K562 (cell line): ENCODE data around the gene MALAT1. TPM values are rescaled to one million over a fixed set of nuclear protein-coding genes. Genes with fewer than 3 reads are reported as not detected.

Experiments used
- GTF2A2 ChIP-seq: IDR thresholded peaks from 2 replicates; pipeline ENCODE4 v1.6.1; 2016; ENCODE audit warnings: mild to moderate bottlenecking, missing genetic modification characterization, missing compliant biosample characterization
- JUN ChIP-seq, 2 experiments: sonication (generic) in 1 of 2; formaldehyde crosslinking in 1 of 2; IDR thresholded peaks; 2 replicates each; pipeline versions ENCODE4 v1.6.1 to v1.8.0; 2012 to 2022; ENCODE audit warnings: borderline replicate concordance in 2 of 2, mild to moderate bottlenecking in 2 of 2, improper control_type of control experiment in 1 of 2, low read depth in 1 of 2, low read length in 1 of 2, missing genetic modification reagents in 1 of 2
- PTTG1 ChIP-seq: fragments of 450-650 bp; IDR thresholded peaks from 2 replicates; pipeline ENCODE4 v1.6.1; 2016; ENCODE audit warnings: low read depth, mild to moderate bottlenecking, missing genetic modification characterization, missing compliant biosample characterization
- RBM25 ChIP-seq: fragments of 200-400 bp; formaldehyde crosslinking; IDR thresholded peaks from 2 replicates; pipeline ENCODE4 v1.6.1; 2018; ENCODE audit warnings: low read length, low read depth, moderate library complexity; ENCODE audit not compliant: severe bottlenecking
- SAFB ChIP-seq: fragments of 200-400 bp; formaldehyde crosslinking; IDR thresholded peaks from 2 replicates; pipeline ENCODE4 v1.6.1; 2017; ENCODE audit warnings: low read depth, low read length, borderline replicate concordance
- SRSF1 ChIP-seq: fragments of 200-400 bp; formaldehyde crosslinking; IDR thresholded peaks from 2 replicates; pipeline ENCODE4 v1.6.1; 2017; ENCODE audit warnings: mild to moderate bottlenecking, low read depth, low read length, moderate library complexity
- ZNF146 ChIP-seq: IDR thresholded peaks from one replicate; pipeline ENCODE4 v1.6.1; 2018; ENCODE audit warnings: missing compliant biosample characterization; ENCODE audit not compliant: unreplicated experiment
- ZNF445 ChIP-seq: fragments of 250-450 bp; sonication (Bioruptor Pico); IDR thresholded peaks from 2 replicates; pipeline ENCODE4 v1.4.0; 2020; ENCODE audit warnings: low read depth, mild to moderate bottlenecking, moderate library complexity
- polyA plus RNA-seq, 8 experiments: library from polyadenylated mRNA; depleted of rRNA in 4 of 8; stranded (reverse) in 5 of 8; unstranded in 3 of 8; fragments of >200 nt; fragmentation: Nextera tagmentation in 2 of 8; fragmentation: Illumina TruSeq in 1 of 8; extraction: Ambion mirVana in 2 of 8; extraction: Trizol in 1 of 8; gene quantifications; 2 replicates each; pipeline versions ENCODE4 v1.2.1 to v1.2.3, GENCODE V29; 2011 to 2014; ENCODE audit warnings: inconsistent platforms in 1 of 8, missing spikeins in 1 of 8
- total RNA-seq, 7 experiments: library from RNA; depleted of rRNA in 6 of 7; stranded (reverse); fragments of >200 nt in 6 of 7; fragmentation: Illumina TruSeq in 2 of 7; extraction: Trizol in 2 of 7; gene quantifications; 2 replicates each; pipeline versions ENCODE4 v1.2.1 to v1.2.3, GENCODE V29; 2011 to 2021; ENCODE audit warnings: low replicate concordance in 1 of 7
- TF ChIP-seq, protein P1 (sequence below), 2 experiments: fragments of 450-650 bp in 1 of 2; sonication (generic) in 1 of 2; formaldehyde crosslinking in 1 of 2; IDR thresholded peaks; 2 replicates each; pipeline versions ENCODE4 v1.7.1 to v1.9.0; 2016 to 2022; ENCODE audit warnings: inconsistent platforms in 1 of 2, mild to moderate bottlenecking in 1 of 2, missing genetic modification reagents in 1 of 2
- TF ChIP-seq, protein P2 (sequence below), 2 experiments: fragments of 250-450 bp in 1 of 2; fragments of 450-650 bp in 1 of 2; sonication (Bioruptor Pico) in 1 of 2; IDR thresholded peaks; 2 replicates each; pipeline versions ENCODE4 v1.6.1 to v1.8.0; 2016 to 2021; ENCODE audit warnings: mild to moderate bottlenecking in 2 of 2, moderate library complexity in 2 of 2, missing compliant biosample characterization in 1 of 2, missing genetic modification characterization in 1 of 2
- TF ChIP-seq, protein P3 (sequence below): fragments of 250-450 bp; sonication (Bioruptor Pico); IDR thresholded peaks from 2 replicates; pipeline ENCODE4 v1.8.0; 2021; ENCODE audit warnings: moderate library complexity, mild to moderate bottlenecking, inconsistent platforms
- TF ChIP-seq, protein P4 (sequence below): sonication (generic); formaldehyde crosslinking; IDR thresholded peaks from 2 replicates; pipeline ENCODE4 v1.8.0; 2023; ENCODE audit warnings: mild to moderate bottlenecking, missing genetic modification reagents

The MALAT1 gene
- total and polyA plus RNA-seq, 9 of the 15 experiments (the other 6 are each of a cell fraction or from before 2014, with no cell fraction given): 363 to 8,715 (median 2,351) TPM

DNA sequence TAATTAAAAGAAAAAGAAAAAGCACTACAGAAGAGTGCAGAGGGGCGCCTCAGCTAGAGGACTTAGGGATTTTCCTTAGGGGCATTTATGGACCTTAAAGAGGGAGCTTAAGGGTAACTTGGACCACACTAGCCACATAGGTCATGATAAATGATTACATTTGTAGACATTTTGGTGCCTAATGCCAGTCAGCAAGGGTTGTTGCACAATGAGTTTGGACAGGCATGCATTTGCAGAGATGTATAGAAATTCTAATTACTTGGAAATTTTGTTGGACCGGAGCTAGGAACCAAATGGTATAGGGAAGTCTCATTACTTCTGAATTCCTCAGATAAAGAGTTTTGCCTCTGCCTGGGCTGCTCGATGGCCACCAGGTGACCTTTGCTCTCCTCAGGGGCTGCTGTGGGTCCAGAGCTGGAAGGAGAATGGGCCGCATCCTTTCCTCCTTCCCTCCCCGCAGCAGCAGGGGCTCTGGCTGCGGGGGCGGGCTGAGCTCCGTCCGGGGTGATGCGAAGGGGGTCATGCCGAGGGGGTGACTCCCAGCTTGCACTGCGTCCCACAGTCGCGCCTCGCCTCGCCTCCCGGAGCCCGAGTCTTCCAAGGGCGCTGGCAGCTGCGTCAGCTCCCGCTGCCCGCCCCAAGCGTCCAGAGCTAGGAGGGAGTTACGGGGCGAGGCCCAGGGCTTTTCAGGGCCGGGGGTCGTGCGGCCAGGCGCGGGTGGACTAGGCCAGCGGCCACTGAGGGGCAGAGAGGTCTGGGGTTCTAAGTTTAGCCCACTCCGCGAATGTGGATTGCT lies 20.3 kb upstream of the MALAT1 start (continued):
- TF ChIP-seq, protein P1, sequence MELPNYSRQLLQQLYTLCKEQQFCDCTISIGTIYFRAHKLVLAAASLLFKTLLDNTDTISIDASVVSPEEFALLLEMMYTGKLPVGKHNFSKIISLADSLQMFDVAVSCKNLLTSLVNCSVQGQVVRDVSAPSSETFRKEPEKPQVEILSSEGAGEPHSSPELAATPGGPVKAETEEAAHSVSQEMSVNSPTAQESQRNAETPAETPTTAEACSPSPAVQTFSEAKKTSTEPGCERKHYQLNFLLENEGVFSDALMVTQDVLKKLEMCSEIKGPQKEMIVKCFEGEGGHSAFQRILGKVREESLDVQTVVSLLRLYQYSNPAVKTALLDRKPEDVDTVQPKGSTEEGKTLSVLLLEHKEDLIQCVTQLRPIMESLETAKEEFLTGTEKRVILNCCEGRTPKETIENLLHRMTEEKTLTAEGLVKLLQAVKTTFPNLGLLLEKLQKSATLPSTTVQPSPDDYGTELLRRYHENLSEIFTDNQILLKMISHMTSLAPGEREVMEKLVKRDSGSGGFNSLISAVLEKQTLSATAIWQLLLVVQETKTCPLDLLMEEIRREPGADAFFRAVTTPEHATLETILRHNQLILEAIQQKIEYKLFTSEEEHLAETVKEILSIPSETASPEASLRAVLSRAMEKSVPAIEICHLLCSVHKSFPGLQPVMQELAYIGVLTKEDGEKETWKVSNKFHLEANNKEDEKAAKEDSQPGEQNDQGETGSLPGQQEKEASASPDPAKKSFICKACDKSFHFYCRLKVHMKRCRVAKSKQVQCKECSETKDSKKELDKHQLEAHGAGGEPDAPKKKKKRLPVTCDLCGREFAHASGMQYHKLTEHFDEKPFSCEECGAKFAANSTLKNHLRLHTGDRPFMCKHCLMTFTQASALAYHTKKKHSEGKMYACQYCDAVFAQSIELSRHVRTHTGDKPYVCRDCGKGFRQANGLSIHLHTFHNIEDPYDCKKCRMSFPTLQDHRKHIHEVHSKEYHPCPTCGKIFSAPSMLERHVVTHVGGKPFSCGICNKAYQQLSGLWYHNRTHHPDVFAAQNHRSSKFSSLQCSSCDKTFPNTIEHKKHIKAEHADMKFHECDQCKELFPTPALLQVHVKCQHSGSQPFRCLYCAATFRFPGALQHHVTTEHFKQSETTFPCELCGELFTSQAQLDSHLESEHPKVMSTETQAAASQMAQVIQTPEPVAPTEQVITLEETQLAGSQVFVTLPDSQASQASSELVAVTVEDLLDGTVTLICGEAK (IDR thresholded peaks at IDR 0.05): no peak
- TF ChIP-seq, protein P1 (CRISPR knock-in tag; IDR thresholded peaks at IDR 0.05): no peak
- no peak for TF ChIP-seq SAFB
- TF ChIP-seq PTTG1 (tag): no peak
- TF ChIP-seq, protein P2, sequence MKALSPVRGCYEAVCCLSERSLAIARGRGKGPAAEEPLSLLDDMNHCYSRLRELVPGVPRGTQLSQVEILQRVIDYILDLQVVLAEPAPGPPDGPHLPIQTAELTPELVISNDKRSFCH (CRISPR knock-in tag; IDR thresholded peaks at IDR 0.05): no peak
- TF ChIP-seq, protein P2 (tag; IDR thresholded peaks at IDR 0.05): no peak
- no peak for TF ChIP-seq ZNF146 (CRISPR knock-in tag)
- no peak for TF ChIP-seq ZNF445
- TF ChIP-seq RBM25: no peak
- no peak; the same call in 1 of the 2 replicates for TF ChIP-seq GTF2A2
- no peak for TF ChIP-seq JUN (IDR thresholded peaks at IDR 0.05; ENCODE audit: borderline replicate concordance, low read depth, low read length)
- no peak for TF ChIP-seq JUN (CRISPR knock-in tag; IDR thresholded peaks at IDR 0.05; ENCODE audit: borderline replicate concordance)
- TF ChIP-seq, protein P3, sequence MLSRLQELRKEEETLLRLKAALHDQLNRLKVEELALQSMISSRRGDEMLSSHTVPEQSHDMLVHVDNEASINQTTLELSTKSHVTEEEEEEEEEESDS: no peak
- TF ChIP-seq SRSF1: no peak
- TF ChIP-seq, protein P4, sequence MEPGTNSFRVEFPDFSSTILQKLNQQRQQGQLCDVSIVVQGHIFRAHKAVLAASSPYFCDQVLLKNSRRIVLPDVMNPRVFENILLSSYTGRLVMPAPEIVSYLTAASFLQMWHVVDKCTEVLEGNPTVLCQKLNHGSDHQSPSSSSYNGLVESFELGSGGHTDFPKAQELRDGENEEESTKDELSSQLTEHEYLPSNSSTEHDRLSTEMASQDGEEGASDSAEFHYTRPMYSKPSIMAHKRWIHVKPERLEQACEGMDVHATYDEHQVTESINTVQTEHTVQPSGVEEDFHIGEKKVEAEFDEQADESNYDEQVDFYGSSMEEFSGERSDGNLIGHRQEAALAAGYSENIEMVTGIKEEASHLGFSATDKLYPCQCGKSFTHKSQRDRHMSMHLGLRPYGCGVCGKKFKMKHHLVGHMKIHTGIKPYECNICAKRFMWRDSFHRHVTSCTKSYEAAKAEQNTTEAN (CRISPR knock-in tag): no peak
